GM12878 (cell line): ENCODE results near the gene TCF20. TPM values are rescaled to one million over a fixed set of nuclear protein-coding genes. Genes with fewer than 3 reads are reported as not detected.

Source experiments
- ATAC-seq: fragments of 200-7000 bp; cut with Tn5 transposase; 3 replicates; pipeline ENCODE4 v1.9.1; 2020; ENCODE audit warnings: mild to moderate bottlenecking, moderate library complexity
- BruUV-seq: library from RNA; stranded (reverse); fragments of 400-500 nt; replicated peaks from 2 replicates; lab custom pipeline; 2021; lab: Mats Ljungman, UMichigan
- CTCF ChIA-PET: fragments of 300-600 bp; sonication (Branson Sonifier 250); formaldehyde crosslinking; extraction: SDS; loops from one replicate; lab custom pipeline; 2021; ENCODE audit warnings: inconsistent platforms; lab: Yijun Ruan, JAX
- POLR2A ChIA-PET: fragments of 350-600 bp; formaldehyde crosslinking; extraction: SDS; loops from one replicate; lab custom pipeline; 2021; ENCODE audit warnings: inconsistent platforms; lab: Charles Lee
- RAD21 ChIA-PET: fragments of 300-600 bp; sonication (Branson Sonifier 250); formaldehyde crosslinking; loops from one replicate; lab custom pipeline; 2023; ENCODE audit warnings: antibody characterized with exemption; ENCODE audit not compliant: unreplicated experiment; lab: Charles Lee
- SMC1A ChIA-PET: fragments of 300-600 bp; sonication (Branson Sonifier 250); formaldehyde crosslinking; loops from one replicate; lab custom pipeline; 2023; ENCODE audit not compliant: unreplicated experiment, uncharacterized antibody; lab: Charles Lee
- DNase-seq: peaks from one replicate; pipeline ENCODE4 v3.0.0-alpha.2; 2011; ENCODE audit warnings: low read depth, low spot score
- FAIRE-seq: peaks from 3 replicates; lab custom pipeline; 2011; peaks lifted over from hg19 to GRCh38; lab: Jason Lieb, UNC
- H2AFZ ChIP-seq: 2 replicates; pipeline ENCODE4 v1.6.0; 2011; ENCODE audit warnings: low read depth, low read length, control low read depth; ENCODE audit not compliant: control insufficient read depth
- H3K27ac ChIP-seq: 2 replicates; pipeline ENCODE4 v1.5.1; 2011; ENCODE audit warnings: control low read depth; ENCODE audit not compliant: control insufficient read depth, insufficient read depth
- H3K27me3 ChIP-seq, 2 experiments: replicated peaks in 1 of 2; 2 replicates each; pipeline versions ENCODE4 v1.6.0 to v1.6.1; 2011; ENCODE audit warnings: low read length in 1 of 2; ENCODE audit not compliant: control insufficient read depth in 2 of 2, insufficient read depth in 2 of 2
- H3K36me3 ChIP-seq, 2 experiments: 2 replicates each; pipeline ENCODE4 v1.5.1; 2011; ENCODE audit warnings: low read length in 1 of 2; ENCODE audit not compliant: control insufficient read depth in 2 of 2, insufficient read depth in 2 of 2
- H3K4me1 ChIP-seq: 2 replicates; pipeline ENCODE4 v1.6.1; 2011; ENCODE audit warnings: mild to moderate bottlenecking, low read length, moderate library complexity, mixed read lengths; ENCODE audit not compliant: control insufficient read depth, insufficient read depth
- H3K4me2 ChIP-seq: 2 replicates; pipeline ENCODE4 v1.6.0; 2011; ENCODE audit warnings: control low read depth; ENCODE audit not compliant: control insufficient read depth, insufficient read depth
- H3K4me3 ChIP-seq: fragments of 200-600 bp; sonication (generic); 2 replicates; pipeline ENCODE4 v1.5.1; 2016
- H3K79me2 ChIP-seq: 2 replicates; pipeline ENCODE4 v1.6.0; 2011; ENCODE audit warnings: low read length; ENCODE audit not compliant: control insufficient read depth, insufficient read depth
- H3K9ac ChIP-seq: 2 replicates; pipeline ENCODE4 v1.8.0; 2011; ENCODE audit warnings: low read length, control low read depth, mixed read lengths; ENCODE audit not compliant: control insufficient read depth, insufficient read depth
- H3K9me3 ChIP-seq: replicated peaks from 3 replicates; pipeline ENCODE4 v1.5.1; 2011; ENCODE audit warnings: mild to moderate bottlenecking, low read length; ENCODE audit not compliant: control insufficient read depth, insufficient read depth
- H4K20me1 ChIP-seq: 2 replicates; pipeline ENCODE4 v1.6.0; 2011; ENCODE audit not compliant: control insufficient read depth, insufficient read depth
- CHD2 ChIP-seq: IDR thresholded peaks from 2 replicates; pipeline ENCODE4 v1.6.1; 2011; ENCODE audit warnings: low read depth, low read length, improper control_type of control experiment, borderline replicate concordance
- FOXK2 ChIP-seq: fragments of 450-650 bp; IDR thresholded peaks from 2 replicates; pipeline ENCODE4 v1.6.1; 2017; ENCODE audit warnings: mild to moderate bottlenecking, moderate library complexity
- JUNB ChIP-seq: IDR thresholded peaks from 2 replicates; pipeline ENCODE4 v1.6.1; 2016; ENCODE audit warnings: antibody characterized with exemption, mild to moderate bottlenecking
- JUND ChIP-seq: IDR thresholded peaks from 2 replicates; pipeline ENCODE4 v1.6.1; 2012; ENCODE audit warnings: low read depth, mild to moderate bottlenecking, low read length, improper control_type of control experiment, moderate library complexity
- KAT2A ChIP-seq: conservative IDR thresholded peaks from 2 replicates; pipeline ENCODE4 v1.6.1; 2011; ENCODE audit warnings: low read depth, low read length; ENCODE audit not compliant: control insufficient read depth
- POLR2AphosphoS2 ChIP-seq: IDR thresholded peaks from 2 replicates; pipeline ENCODE4 v1.6.1; 2011; ENCODE audit warnings: low read depth, mild to moderate bottlenecking, low read length, improper control_type of control experiment, moderate library complexity
- SPI1 ChIP-seq: IDR thresholded peaks from 2 replicates; pipeline ENCODE4 v1.6.1; 2011; ENCODE audit warnings: low read depth, mild to moderate bottlenecking, low read length, moderate library complexity, borderline replicate concordance; ENCODE audit not compliant: insufficient read depth
- SUZ12 ChIP-seq: fragments of 200-600 bp; sonication (generic); IDR thresholded peaks from one replicate; pipeline ENCODE4 v1.6.1; 2018; ENCODE audit warnings: antibody characterized with exemption, mild to moderate bottlenecking; ENCODE audit not compliant: unreplicated experiment
- WGBS: methylation state at CpG from one replicate; pipeline ENCODE4 v1.1.6; 2016; ENCODE audit warnings: low lambda C conversion rate; ENCODE audit not compliant: insufficient replicate concordance, insufficient coverage; ENCODE audit errors: missing lambda C conversion rate; 5-methylcytosine and 5-hydroxymethylcytosine counted together
- in situ Hi-C: fragments of 300-500 bp; cut with MboI; formaldehyde crosslinking; loops from 9 replicates; pipeline ENCODE4 v1.14.3; 2018; ENCODE audit warnings: mixed read lengths
- intact Hi-C: fragments of 100-400 bp; cut with micrococcal nuclease; formaldehyde crosslinking; loops from one replicate; pipeline ENCODE4 v1.14.2; 2022; ENCODE audit not compliant: unreplicated experiment
- polyA plus RNA-seq, 11 experiments: library from polyadenylated mRNA; depleted of rRNA in 4 of 11; unstranded in 6 of 11; stranded (reverse) in 5 of 11; fragments of >200 nt; fragmentation: Nextera tagmentation in 4 of 11; fragmentation: Illumina TruSeq in 1 of 11; extraction: Ambion mirVana in 4 of 11; extraction: Trizol in 1 of 11; gene quantifications; 1 replicate in 1 of 11; 2 replicates in 10 of 11; pipeline versions ENCODE4 v1.2.1 to v1.2.3, GENCODE V29; 2011 to 2016; ENCODE audit warnings: inconsistent platforms in 2 of 11, missing spikeins in 2 of 11, low read depth in 1 of 11
- total RNA-seq, 4 experiments: library from RNA; depleted of rRNA in 3 of 4; stranded (reverse); fragments of >200 nt in 3 of 4; fragmentation: Illumina TruSeq in 1 of 4; extraction: Trizol in 1 of 4; gene quantifications; 2 replicates each; pipeline versions ENCODE4 v1.2.1 to v1.2.3, GENCODE V29; 2013 to 2021
- TF ChIP-seq, protein P1 (sequence below): IDR thresholded peaks from 2 replicates; pipeline ENCODE4 v1.6.1; 2011; ENCODE audit warnings: borderline replicate concordance, low read depth, mild to moderate bottlenecking, moderate library complexity, mixed read lengths, low read length; ENCODE audit not compliant: insufficient read depth; ENCODE audit errors: extremely low read length
- TF ChIP-seq, protein P2 (sequence below): fragments of 450-650 bp; formaldehyde crosslinking; IDR thresholded peaks from 2 replicates; pipeline ENCODE4 v1.4.0; 2022; ENCODE audit warnings: mild to moderate bottlenecking, moderate library complexity

Gene TCF20
- total and polyA plus RNA-seq, 10 of the 15 experiments (the other 5 are each of a cell fraction or from before 2014, with no cell fraction given) = 0.64 to 52.9 (median 22.6) TPM

DNA sequence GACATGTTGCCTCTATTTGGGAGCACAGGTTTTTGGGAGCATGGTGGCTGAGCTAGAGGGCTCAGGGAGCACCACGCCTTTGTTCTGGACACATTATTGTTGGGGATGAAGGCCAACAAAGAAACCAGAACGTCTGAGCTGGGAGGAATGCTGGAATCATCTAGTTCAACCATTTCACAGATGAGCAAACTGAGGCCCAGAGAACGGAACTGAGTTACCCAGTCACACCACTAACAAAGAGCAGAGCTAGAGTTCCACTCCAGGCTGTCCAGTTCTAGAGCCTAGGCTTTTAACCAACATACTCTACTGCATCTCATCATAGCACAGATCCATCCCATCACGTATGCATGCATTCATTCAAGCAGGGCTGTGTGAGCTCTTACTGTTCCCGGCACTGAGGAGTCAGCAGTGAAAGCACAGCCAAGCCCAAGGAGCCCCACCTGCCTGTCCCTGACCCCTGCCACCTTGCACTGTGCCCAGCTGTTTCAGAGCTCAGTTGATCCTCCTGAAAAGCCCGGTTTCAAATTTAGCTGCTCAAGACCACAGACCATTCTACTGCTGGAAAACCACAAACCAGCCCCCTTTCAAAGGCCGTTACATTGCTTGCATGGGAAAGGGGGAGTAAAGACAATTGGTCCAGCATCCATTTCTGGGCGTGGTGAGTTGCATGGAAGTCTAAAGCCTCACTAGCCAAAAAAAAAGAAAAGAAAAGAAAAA, 16.9 kb upstream of the TCF20 start:
- Histone ChIP-seq H3K4me3 (no peak overlapping the region), H3K4me2 (no peak overlapping the region), H3K27me3 (peaks cover 5 to 7% of the 10 kb centered on the region in 2 experiments), H3K79me2 (no peaks in the 10 kb centered on the region), H3K9me3 (no peaks in the 10 kb centered on the region), H3K9ac (no peak overlapping the region), H2AFZ (no peak overlapping the region), H3K27ac (no peak overlapping the region), H3K36me3 (no peaks in the 10 kb centered on the region), H4K20me1 (no peaks in the 10 kb centered on the region), H3K4me1 (peaks cover 6% of the 10 kb centered on the region)
- SMC1A ChIA-PET = interaction anchor here (0.9 to 1.4 kb wide), 2 partner anchors 9 to 149 kb away, joined by 3 to 4 read pairs; no protein-coding TSS in a partner anchor
- ATAC-seq = peak; percentile 13; the same call in 1 of the 3 replicates
- in situ Hi-C loops = no loop called here
- intact Hi-C loops = no loop called here
- RAD21 ChIA-PET = no interaction called here
- CTCF ChIA-PET = no interaction called here
- no TSS peak for BruUV-seq
- no peak for FAIRE-seq
- WGBS = 28% methylated on average over 8 of the region's 8 CpGs
- no peak for DNase-seq
- POLR2A ChIA-PET = interaction anchor here (0.6 kb wide), 1 partner anchor 61 kb away, joined by 3 read pairs; no protein-coding TSS in a partner anchor
- TF ChIP-seq FOXK2 (no peak), SUZ12 (no peak), CHD2 (no peak), JUNB (no peak)

DNA sequence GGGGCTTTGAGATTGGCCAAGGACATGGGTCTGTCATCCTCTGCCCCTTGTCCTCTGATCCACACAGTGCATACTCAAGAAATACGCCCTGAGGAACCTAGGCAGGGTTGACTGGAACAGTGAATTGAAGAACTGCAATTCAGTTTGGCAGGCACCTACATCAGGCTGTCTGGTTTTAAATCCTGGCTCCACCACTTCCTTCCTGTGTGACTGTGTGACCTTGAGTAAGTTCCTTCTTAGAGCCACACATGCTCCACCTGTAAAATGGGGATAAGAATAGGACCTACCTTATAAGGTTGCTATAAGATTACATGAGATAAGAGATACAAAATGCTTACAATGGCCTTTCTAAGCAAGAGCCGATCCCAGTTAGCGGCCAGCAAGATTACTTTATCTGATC, 15.8 kb upstream of the TCF20 start:
- SMC1A ChIA-PET = no interaction called here
- Histone ChIP-seq H3K4me3 (no peak overlapping the region), H3K4me1 (peaks cover 6% of the 10 kb centered on the region), H2AFZ (no peak overlapping the region), H3K4me2 (peak overlapping the region; percentile 24; the same call in 1 of the 2 replicates), H3K36me3 (no peaks in the 10 kb centered on the region), H3K27ac (no peak overlapping the region), H3K9me3 (no peaks in the 10 kb centered on the region), H4K20me1 (no peaks in the 10 kb centered on the region), H3K9ac (peak overlapping the region; percentile 20; the same call in 1 of the 2 replicates), H3K27me3 (peaks cover 5 to 7% of the 10 kb centered on the region in 2 experiments), H3K79me2 (no peaks in the 10 kb centered on the region)
- ATAC-seq = peak; percentile 50
- CTCF ChIA-PET = no interaction called here
- RAD21 ChIA-PET = no interaction called here
- POLR2A ChIA-PET = no interaction called here
- in situ Hi-C loops = no loop called here
- WGBS = 46% methylated on average over 3 of the region's 3 CpGs
- no peak for DNase-seq
- intact Hi-C loops = no loop called here
- peak; percentile 31 for FAIRE-seq
- BruUV-seq = no TSS peak
- TF ChIP-seq JUND (no peak), POLR2AphosphoS2 (no peak), SPI1 (peak; percentile 3; the same call in 1 of the 2 replicates), KAT2A (no peak)
- TF ChIP-seq, protein P1, sequence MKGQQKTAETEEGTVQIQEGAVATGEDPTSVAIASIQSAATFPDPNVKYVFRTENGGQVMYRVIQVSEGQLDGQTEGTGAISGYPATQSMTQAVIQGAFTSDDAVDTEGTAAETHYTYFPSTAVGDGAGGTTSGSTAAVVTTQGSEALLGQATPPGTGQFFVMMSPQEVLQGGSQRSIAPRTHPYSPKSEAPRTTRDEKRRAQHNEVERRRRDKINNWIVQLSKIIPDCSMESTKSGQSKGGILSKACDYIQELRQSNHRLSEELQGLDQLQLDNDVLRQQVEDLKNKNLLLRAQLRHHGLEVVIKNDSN = no peak
- TF ChIP-seq, protein P2, sequence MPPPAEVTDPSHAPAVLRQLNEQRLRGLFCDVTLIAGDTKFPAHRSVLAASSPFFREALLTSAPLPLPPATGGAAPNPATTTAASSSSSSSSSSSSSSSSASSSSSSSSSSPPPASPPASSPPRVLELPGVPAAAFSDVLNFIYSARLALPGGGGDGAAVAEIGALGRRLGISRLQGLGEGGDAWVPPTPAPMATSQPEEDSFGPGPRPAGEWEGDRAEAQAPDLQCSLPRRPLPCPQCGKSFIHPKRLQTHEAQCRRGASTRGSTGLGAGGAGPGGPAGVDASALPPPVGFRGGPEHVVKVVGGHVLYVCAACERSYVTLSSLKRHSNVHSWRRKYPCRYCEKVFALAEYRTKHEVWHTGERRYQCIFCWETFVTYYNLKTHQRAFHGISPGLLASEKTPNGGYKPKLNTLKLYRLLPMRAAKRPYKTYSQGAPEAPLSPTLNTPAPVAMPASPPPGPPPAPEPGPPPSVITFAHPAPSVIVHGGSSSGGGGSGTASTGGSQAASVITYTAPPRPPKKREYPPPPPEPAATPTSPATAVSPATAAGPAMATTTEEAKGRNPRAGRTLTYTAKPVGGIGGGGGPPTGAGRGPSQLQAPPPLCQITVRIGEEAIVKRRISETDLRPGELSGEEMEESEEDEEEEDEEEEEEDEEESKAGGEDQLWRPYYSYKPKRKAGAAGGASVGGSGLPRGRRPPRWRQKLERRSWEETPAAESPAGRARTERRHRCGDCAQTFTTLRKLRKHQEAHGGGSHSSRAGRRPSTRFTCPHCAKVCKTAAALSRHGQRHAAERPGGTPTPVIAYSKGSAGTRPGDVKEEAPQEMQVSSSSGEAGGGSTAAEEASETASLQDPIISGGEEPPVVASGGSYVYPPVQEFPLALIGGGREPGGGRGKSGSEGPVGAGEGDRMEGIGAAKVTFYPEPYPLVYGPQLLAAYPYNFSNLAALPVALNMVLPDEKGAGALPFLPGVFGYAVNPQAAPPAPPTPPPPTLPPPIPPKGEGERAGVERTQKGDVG (CRISPR knock-in tag) = no peak
